ENCODE data around the gene KLHL29.

The KLHL29 gene

GRCh38 chr2:23534771-23535170 is 149.8 kb downstream of the KLHL29 start:
- no peak for ATAC-seq (replicated peaks)
- Mint-ChIP-seq H3K27me3 (peaks cover 0 to under 1% of the 10 kb centered on the region in 2 donors), H3K27ac (peak overlapping the region in 1 of 2 donors; percentile 39), H3K9me3 (no peaks in the 10 kb centered on the region), H3K4me3 (no peak overlapping the region), H3K4me1 (ENCODE audit: low read depth in 2 of 2) (peaks cover 10 to 11% of the 10 kb centered on the region in 2 donors), H3K36me3 (ENCODE audit: insufficient read depth) (no peaks in the 10 kb centered on the region)
- DNase-seq = no peak

- Mint-ChIP-seq H3K36me3 (ENCODE audit: insufficient read depth) (no peaks in the 10 kb centered on the region), H3K27me3 (peaks cover 10% of the 10 kb centered on the region in 2 donors), H3K27ac (no peak overlapping the region), H3K4me1 (ENCODE audit: low read depth in 2 of 2) (peaks cover 10 to 11% of the 10 kb centered on the region in 2 donors), H3K9me3 (no peaks in the 10 kb centered on the region), H3K4me3 (no peak overlapping the region)
- ATAC-seq (replicated peaks) = no peak
- no peak for DNase-seq
Observed at GRCh38 chr2:23536326-23536725, 151.3 kb downstream of the KLHL29 start.

GRCh38 chr2:23537991-23538390 is 153.0 kb downstream of the KLHL29 start:
- no peaks in the 10 kb centered on the region for H3K36me3 Mint-ChIP-seq (ENCODE audit: insufficient read depth)
- H3K4me1 Mint-ChIP-seq (ENCODE audit: low read depth in 2 of 2) = peaks cover 1 to 2% of the 10 kb centered on the region in 2 donors
- H3K27ac Mint-ChIP-seq = no peak overlapping the region
- H3K4me3 Mint-ChIP-seq = no peak overlapping the region
- H3K9me3 Mint-ChIP-seq = no peaks in the 10 kb centered on the region
- DNase-seq (no peak), ATAC-seq (replicated peaks) (no peak)
- H3K27me3 Mint-ChIP-seq = peaks cover 10% of the 10 kb centered on the region in 2 donors

GRCh38 chr2:23538566-23538965 is 153.6 kb downstream of the KLHL29 start:
- ATAC-seq (replicated peaks) (no peak), DNase-seq (no peak)
- H3K27me3 Mint-ChIP-seq = peaks cover 12% of the 10 kb centered on the region in 2 donors
- H3K9me3 Mint-ChIP-seq = no peaks in the 10 kb centered on the region
- no peak overlapping the region for H3K27ac Mint-ChIP-seq
- H3K4me3 Mint-ChIP-seq = no peak overlapping the region
- H3K4me1 Mint-ChIP-seq (ENCODE audit: low read depth in 2 of 2) = no peaks in the 10 kb centered on the region
- no peaks in the 10 kb centered on the region for H3K36me3 Mint-ChIP-seq (ENCODE audit: insufficient read depth)

GRCh38 chr2:23540804-23541360 is 155.9 kb downstream of the KLHL29 start:
- H3K4me3 Mint-ChIP-seq = no peak overlapping the region
- no peaks in the 10 kb centered on the region for H3K36me3 Mint-ChIP-seq (ENCODE audit: insufficient read depth)
- no peak for ATAC-seq (replicated peaks)
- no peak for DNase-seq
- H3K27ac Mint-ChIP-seq = no peak overlapping the region
- peaks cover 26 to 35% of the 10 kb centered on the region in 2 donors for H3K27me3 Mint-ChIP-seq
- no peaks in the 10 kb centered on the region for H3K9me3 Mint-ChIP-seq
- H3K4me1 Mint-ChIP-seq (ENCODE audit: low read depth in 2 of 2) = no peaks in the 10 kb centered on the region

- H3K27ac Mint-ChIP-seq = no peak overlapping the region
- DNase-seq = no peak
- no peaks in the 10 kb centered on the region for H3K36me3 Mint-ChIP-seq (ENCODE audit: insufficient read depth)
- no peak overlapping the region for H3K4me3 Mint-ChIP-seq
- H3K27me3 Mint-ChIP-seq = peaks cover 33 to 42% of the 10 kb centered on the region in 2 donors
- no peak for ATAC-seq (replicated peaks)
- no peaks in the 10 kb centered on the region for H3K9me3 Mint-ChIP-seq
- no peaks in the 10 kb centered on the region for H3K4me1 Mint-ChIP-seq (ENCODE audit: low read depth in 2 of 2)
Observed at GRCh38 chr2:23541503-23542229, 156.7 kb downstream of the KLHL29 start.

- no peak for DNase-seq
- Mint-ChIP-seq H3K36me3 (ENCODE audit: insufficient read depth) (no peaks in the 10 kb centered on the region), H3K4me1 (ENCODE audit: low read depth in 2 of 2) (no peaks in the 10 kb centered on the region), H3K9me3 (no peaks in the 10 kb centered on the region), H3K27me3 (peaks cover 36 to 48% of the 10 kb centered on the region in 2 donors), H3K27ac (no peak overlapping the region), H3K4me3 (no peak overlapping the region)
- no peak for ATAC-seq (replicated peaks)
Observed at GRCh38 chr2:23542230-23542789, 157.3 kb downstream of the KLHL29 start.

- Mint-ChIP-seq H3K27ac (no peak overlapping the region), H3K9me3 (no peaks in the 10 kb centered on the region), H3K4me1 (ENCODE audit: low read depth in 2 of 2) (no peaks in the 10 kb centered on the region), H3K27me3 (peaks cover 36 to 56% of the 10 kb centered on the region in 2 donors), H3K36me3 (ENCODE audit: insufficient read depth) (no peaks in the 10 kb centered on the region), H3K4me3 (no peak overlapping the region)
- ATAC-seq (replicated peaks) = no peak
- no peak for DNase-seq
Observed at GRCh38 chr2:23543302-23543701, 158.3 kb downstream of the KLHL29 start.

GRCh38 chr2:23543728-23544127 is 158.7 kb downstream of the KLHL29 start:
- no peaks in the 10 kb centered on the region for H3K4me1 Mint-ChIP-seq (ENCODE audit: low read depth in 2 of 2)
- ATAC-seq (replicated peaks) = no peak

GRCh38 chr2:23544589-23545295 is 159.8 kb downstream of the KLHL29 start:
- Mint-ChIP-seq H3K9me3 (no peaks in the 10 kb centered on the region), H3K4me1 (ENCODE audit: low read depth in 2 of 2) (no peaks in the 10 kb centered on the region), H3K27ac (no peak overlapping the region), H3K4me3 (no peak overlapping the region), H3K36me3 (ENCODE audit: insufficient read depth) (no peaks in the 10 kb centered on the region), H3K27me3 (peaks cover 35 to 64% of the 10 kb centered on the region in 2 donors)
- DNase-seq = no peak
- no peak for ATAC-seq (replicated peaks)

More at GRCh38 chr2:23543728-23544127, 158.7 kb downstream of the KLHL29 start:
- H3K27me3 Mint-ChIP-seq = peaks cover 36 to 60% of the 10 kb centered on the region in 2 donors
- H3K9me3 Mint-ChIP-seq = no peaks in the 10 kb centered on the region
- DNase-seq = no peak
- H3K4me3 Mint-ChIP-seq = no peak overlapping the region
- no peaks in the 10 kb centered on the region for H3K36me3 Mint-ChIP-seq (ENCODE audit: insufficient read depth)
- no peak overlapping the region for H3K27ac Mint-ChIP-seq

GRCh38 chr2:23545396-23545795 is 160.4 kb downstream of the KLHL29 start:
- Mint-ChIP-seq H3K9me3 (no peaks in the 10 kb centered on the region), H3K36me3 (ENCODE audit: insufficient read depth) (no peaks in the 10 kb centered on the region), H3K4me3 (no peak overlapping the region), H3K4me1 (ENCODE audit: low read depth in 2 of 2) (peaks cover 0 to 1% of the 10 kb centered on the region in 2 donors), H3K27ac (no peak overlapping the region), H3K27me3 (peaks cover 29 to 65% of the 10 kb centered on the region in 2 donors)
- DNase-seq = no peak
- ATAC-seq (replicated peaks) = no peak

GRCh38 chr2:23545811-23546210 is 160.8 kb downstream of the KLHL29 start:
- H3K9me3 Mint-ChIP-seq = no peaks in the 10 kb centered on the region

GRCh38 chr2:23546913-23547312 is 161.9 kb downstream of the KLHL29 start:
- peaks cover 26 to 61% of the 10 kb centered on the region in 2 donors for H3K27me3 Mint-ChIP-seq
- H3K4me3 Mint-ChIP-seq = no peak overlapping the region
- DNase-seq (no peak), ATAC-seq (replicated peaks) (no peak)
- no peak overlapping the region for H3K27ac Mint-ChIP-seq
- H3K4me1 Mint-ChIP-seq (ENCODE audit: low read depth in 2 of 2) = peaks cover 0 to 1% of the 10 kb centered on the region in 2 donors
- no peaks in the 10 kb centered on the region for H3K9me3 Mint-ChIP-seq
- no peaks in the 10 kb centered on the region for H3K36me3 Mint-ChIP-seq (ENCODE audit: insufficient read depth)

More at GRCh38 chr2:23545811-23546210, 160.8 kb downstream of the KLHL29 start:
- H3K4me1 Mint-ChIP-seq (ENCODE audit: low read depth in 2 of 2) = peaks cover 0 to 1% of the 10 kb centered on the region in 2 donors
- no peaks in the 10 kb centered on the region for H3K36me3 Mint-ChIP-seq (ENCODE audit: insufficient read depth)
- ATAC-seq (replicated peaks) = no peak
- DNase-seq = no peak
- no peak overlapping the region for H3K4me3 Mint-ChIP-seq
- H3K27ac Mint-ChIP-seq = no peak overlapping the region
- peaks cover 26 to 61% of the 10 kb centered on the region in 2 donors for H3K27me3 Mint-ChIP-seq
